HG02870 (cell line): Measurements from ENCODE around the gene SNRPN.
"Not testable (repeated sequence)": the region's sequence is repeated elsewhere in the genome, so short reads cannot be mapped to it uniquely, and the experiment has no call there.

ENCODE experiments used
- ATAC-seq: cut with Tn5 transposase; IDR thresholded peaks from one replicate; pipeline ENCODE4 v1.9.1; 2021; ENCODE audit warnings: mild to moderate bottlenecking, moderate library complexity; ENCODE audit not compliant: unreplicated experiment

Gene SNRPN

DNA sequence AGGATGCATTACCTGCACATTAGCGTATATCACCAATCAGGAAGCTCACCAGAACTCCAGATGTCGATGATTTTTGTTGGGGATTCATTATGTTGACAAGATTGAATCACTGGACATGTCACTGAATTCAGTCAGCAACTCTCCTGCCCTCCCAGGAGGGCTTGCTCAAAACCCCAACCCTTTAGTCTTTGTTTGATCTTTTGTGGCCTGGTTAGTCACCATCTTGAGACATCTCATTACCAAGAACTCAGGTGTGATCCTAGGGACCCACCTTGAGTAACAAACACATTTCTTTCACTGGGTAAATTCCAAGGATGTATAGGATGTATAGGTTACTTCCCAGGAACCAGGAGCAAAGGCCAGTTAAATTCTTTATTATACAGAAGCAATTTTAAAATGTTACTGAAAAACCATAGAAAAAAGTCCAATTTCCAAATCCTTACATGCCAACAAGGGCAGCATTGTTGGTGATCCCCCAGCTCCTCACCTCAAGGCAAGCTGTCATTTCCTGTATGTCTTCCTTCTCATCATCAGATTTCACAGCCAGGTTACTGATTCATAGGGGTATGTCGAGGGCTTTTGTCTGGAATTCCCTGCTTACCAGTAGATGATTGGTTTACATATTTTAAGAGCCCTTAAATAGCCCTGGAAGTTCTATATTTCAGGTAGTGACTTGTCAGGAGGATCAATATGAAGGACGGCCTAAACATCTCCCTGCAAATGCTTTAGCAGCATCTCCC is 11.7 kb downstream of the SNRPN start:
- ATAC-seq, result no peak

DNA sequence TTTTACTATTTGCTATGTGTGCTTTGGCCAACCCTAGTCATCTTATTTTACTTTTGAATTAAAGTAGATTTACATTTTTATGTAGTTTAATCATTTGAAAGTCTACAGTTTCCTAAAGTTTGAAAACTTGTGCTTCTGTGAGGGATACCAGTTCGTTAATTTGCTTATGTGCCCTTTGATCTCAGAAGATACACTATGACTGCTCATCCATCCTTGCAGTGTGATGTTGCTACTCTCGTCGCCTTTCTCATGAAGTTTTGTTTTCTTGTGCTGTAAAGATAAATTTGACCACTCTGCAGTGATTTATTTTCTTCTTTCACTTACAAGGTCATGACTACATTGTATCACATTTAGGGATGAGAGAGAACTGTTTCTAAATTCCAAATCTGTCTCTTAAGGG is 16.3 kb downstream of the SNRPN start:
- no peak for ATAC-seq

DNA sequence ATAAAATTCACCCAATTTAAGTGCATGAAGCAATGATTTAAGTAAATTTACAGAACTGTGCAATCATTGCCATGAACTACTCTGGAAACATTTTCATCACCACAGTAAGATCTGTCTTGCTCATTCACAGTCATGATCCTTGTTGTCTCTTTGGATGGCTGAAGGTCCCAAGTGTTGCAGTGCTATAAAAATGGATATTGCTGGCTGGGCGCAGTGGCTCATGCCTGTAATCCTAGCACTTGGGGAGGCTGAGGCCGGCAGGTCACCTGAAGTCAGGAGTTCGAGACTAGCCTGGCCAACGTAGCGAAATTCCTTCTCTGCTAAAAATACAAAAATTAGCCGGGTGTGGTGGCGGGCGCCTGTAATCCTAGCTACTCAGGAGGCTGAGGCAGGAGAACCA is 17.0 kb downstream of the SNRPN start:
- ATAC-seq, result no peak

DNA sequence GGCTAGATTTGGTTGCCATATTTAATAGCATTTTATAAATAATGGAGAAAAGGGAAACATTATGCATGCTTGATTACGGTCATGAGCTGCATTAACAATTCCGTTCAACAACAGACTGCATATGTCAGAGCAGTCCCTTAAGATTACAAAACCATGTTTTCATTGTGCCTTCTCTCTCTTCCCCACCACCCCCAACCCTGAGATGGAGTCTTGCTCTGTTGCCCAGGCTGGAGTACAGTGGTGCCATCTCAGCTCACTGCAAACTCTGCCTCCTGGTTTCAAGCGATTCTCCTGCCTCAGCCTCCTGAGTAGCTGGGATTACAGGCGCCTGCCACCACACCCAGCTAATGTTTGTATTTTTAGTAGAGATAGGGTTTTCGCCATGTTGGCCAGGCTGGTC is 17.9 kb downstream of the SNRPN start:
- not testable (repeated sequence) for ATAC-seq

DNA sequence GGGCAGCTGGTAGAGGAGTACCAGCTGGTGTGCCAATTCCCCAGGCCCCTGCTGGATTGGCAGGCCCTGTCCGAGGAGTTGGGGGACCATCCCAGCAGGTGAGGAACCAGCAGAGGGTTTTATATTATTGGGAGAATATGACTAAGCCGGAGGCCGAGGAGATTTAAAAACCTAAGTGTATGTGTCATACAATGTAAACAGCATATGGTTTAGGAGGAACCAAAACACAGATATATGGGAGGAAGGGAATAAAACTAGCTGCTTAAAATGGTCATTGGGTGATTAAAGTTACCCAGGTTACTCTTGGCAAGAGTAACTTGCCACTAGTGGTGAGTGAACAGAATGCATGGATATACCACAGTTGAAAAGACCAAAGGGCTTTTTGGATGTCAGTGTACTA is 22.1 kb downstream of the SNRPN start:
- ATAC-seq, result no peak

DNA sequence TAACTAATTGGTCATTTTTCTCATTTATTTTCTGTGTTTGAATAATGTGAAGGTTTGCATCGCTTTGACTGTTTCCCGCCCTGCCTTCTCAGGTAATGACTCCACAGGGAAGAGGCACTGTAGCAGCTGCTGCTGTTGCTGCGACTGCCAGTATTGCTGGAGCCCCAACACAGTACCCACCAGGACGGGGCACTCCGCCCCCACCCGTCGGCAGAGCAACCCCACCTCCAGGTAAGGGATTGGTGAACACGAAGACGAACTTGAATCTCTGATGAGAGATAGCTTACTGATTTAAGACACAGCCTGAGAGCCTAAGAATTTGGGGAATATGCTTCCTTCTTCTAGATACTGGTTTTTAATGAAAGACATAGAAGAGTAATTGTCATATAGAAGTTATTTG is 22.9 kb downstream of the SNRPN start:
- ATAC-seq, result no peak

DNA sequence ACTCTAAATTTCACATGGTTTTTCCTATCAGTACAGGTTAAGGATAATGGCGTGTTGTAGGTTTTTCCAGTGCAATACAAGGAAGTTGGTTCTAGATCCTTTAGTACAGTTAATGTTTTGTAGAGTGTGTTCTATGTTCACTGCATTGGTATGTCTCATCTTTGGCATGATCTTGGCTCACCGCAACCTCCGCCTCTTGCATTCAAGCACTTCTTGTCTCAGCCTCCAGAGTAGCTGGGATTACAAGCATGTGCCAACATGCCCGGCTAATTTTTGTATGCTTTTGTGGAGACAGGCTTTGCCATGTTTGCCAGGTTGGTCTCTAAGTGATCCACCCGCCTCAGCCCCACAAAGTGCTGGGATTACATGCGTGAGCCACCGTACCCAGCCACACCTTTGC is 30.4 kb downstream of the SNRPN start:
- no peak for ATAC-seq

DNA sequence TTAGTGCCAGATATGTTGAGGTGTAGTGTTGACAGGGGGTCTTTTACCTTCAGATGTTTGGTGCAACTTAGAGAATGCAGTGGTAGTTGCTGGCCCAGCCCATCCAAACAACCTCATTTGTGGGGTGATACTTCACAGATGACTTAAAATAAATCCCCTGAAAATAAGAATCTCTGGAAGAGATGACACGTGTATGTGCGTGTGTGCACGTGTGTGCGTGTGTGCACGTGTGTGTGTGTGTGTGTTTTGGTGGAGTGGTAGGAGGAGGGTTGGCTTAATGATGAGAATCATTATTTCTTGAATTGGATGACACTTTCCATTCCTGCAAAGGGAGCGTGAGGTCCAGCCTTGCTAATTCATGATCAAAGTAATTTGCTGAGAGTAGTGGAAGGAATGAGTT is 31.9 kb downstream of the SNRPN start:
- no peak for ATAC-seq

DNA sequence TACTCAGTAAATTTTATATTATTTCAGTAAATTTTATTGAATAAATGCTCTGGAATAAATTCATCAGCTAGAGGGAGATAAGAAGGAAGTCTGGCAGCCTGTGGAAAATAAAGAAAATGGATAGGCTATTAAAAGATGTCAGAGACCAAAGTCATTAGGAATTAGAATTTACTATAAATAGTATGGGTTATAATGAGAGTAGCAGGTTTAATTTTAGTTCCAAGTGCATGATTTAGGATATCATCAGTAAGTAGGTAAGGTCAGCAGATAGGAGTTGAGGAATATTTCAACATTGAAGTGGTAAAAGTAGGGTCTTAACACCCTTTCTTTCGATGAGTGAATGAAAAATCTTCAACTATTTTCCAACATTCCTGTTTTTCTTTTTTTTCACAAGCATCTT is 64.6 kb downstream of the SNRPN start:
- ATAC-seq, result no peak

DNA sequence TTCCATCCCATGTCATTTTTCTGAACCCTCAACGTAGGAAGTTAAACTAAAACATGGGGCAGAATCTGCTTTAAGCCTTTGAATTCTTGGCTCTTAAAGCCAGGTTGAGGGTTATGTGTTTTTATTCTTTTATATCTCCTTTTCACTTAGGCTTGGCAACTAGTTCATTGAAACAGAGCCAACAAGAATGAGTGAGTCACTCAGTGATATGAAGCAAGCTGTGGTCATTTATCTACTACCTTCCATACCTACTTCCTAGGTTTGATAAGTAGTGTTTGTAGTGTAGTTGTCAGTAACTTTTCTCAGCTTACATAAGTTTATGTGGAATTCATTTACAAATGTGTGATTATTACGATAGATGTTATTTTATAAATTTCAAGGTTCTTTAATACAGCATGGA is 67.4 kb downstream of the SNRPN start:
- ATAC-seq, result no peak
